Immature natural killer cell (primary cell): ENCODE measurements around the gene MAP3K6. TPM values are rescaled to one million over a fixed set of nuclear protein-coding genes. Genes with fewer than 3 reads are reported as not detected.
A peak's percentile ranks its signal among the peaks of the same experiment; 100 is the strongest.

Source experiments
- DNase-seq, 3 donors: peaks; one replicate each; pipeline ENCODE4 v3.0.0; 2022; ENCODE audit warnings: mixed read lengths in 1 of 3
- H3K27ac Mint-ChIP-seq, 6 donors: one replicate each; pipeline ENCODE4 v1.8.0; 2020; ENCODE audit warnings: mixed read lengths in 6 of 6, mild to moderate bottlenecking in 5 of 6, inconsistent platforms in 4 of 6, moderate library complexity in 3 of 6
- H3K27me3 Mint-ChIP-seq, 3 donors: one replicate each; pipeline ENCODE4 v1.8.0; 2020 to 2021; ENCODE audit warnings: low read depth in 3 of 3, mild to moderate bottlenecking in 3 of 3, mixed read lengths in 3 of 3, moderate library complexity in 3 of 3, inconsistent platforms in 1 of 3
- H3K36me3 Mint-ChIP-seq, 3 donors: one replicate each; pipeline ENCODE4 v1.8.0; 2020; ENCODE audit warnings: mixed read lengths in 3 of 3, inconsistent platforms in 2 of 3, mild to moderate bottlenecking in 2 of 3
- H3K4me1 Mint-ChIP-seq, 2 donors: one replicate each; pipeline ENCODE4 v1.8.0; 2020; ENCODE audit warnings: inconsistent platforms in 2 of 2, mild to moderate bottlenecking in 2 of 2, mixed read lengths in 2 of 2, moderate library complexity in 1 of 2
- H3K4me3 Mint-ChIP-seq, 5 donors: one replicate each; pipeline ENCODE4 v1.8.0; 2020; ENCODE audit warnings: mild to moderate bottlenecking in 5 of 5, mixed read lengths in 5 of 5, inconsistent platforms in 3 of 5, moderate library complexity in 3 of 5
- H3K9me3 Mint-ChIP-seq, 6 donors: one replicate each; pipeline ENCODE4 v1.8.0; 2020; ENCODE audit warnings: mild to moderate bottlenecking in 6 of 6, mixed read lengths in 6 of 6, inconsistent platforms in 4 of 6, moderate library complexity in 3 of 6
- polyA plus RNA-seq, 3 donors: library from polyadenylated mRNA; unstranded; fragments of 300-500 nt; fragmentation: Illumina TruSeq; gene quantifications; one replicate each; pipeline ENCODE4 v1.2.3, GENCODE V29; 2021

MAP3K6 gene
- polyA plus RNA-seq, 3 donors from 2014 or later = 2.0 to 5.1 (median 3.6) TPM

- peak; percentile 77 to 78 (median 78) for DNase-seq
- Mint-ChIP-seq H3K4me3 (peak within 1 kb of the TSS; percentile 96 to 100 (median 96)), H3K9me3 (no peaks in the 10 kb centered on the region), H3K4me1 (peaks cover 61 to 66% of the 10 kb centered on the region in 2 donors), H3K27ac (peak within 1 kb of the TSS; percentile 92 to 99 (median 95)), H3K36me3 (peaks cover 4 to 7% (median 5%) of the 10 kb centered on the region in 3 donors), H3K27me3 (peaks cover 5 to 12% (median 11%) of the 10 kb centered on the region in 3 donors)
Measured at GRCh38 chr1:27341525-27342252, 25.1 kb downstream of the MAP3K6 start, which contains the start of gene SYTL1. TSS of gene SYTL1 (plus strand) at chr1:27342022. CDS start at chr1:27345335, 3,313 bp downstream.

- H3K4me1 Mint-ChIP-seq = peaks cover 45 to 48% of the 10 kb centered on the region in 2 donors
- no peaks in the 10 kb centered on the region for H3K9me3 Mint-ChIP-seq
- no peak for DNase-seq
- peaks cover 5 to 12% (median 11%) of the 10 kb centered on the region in 3 donors for H3K27me3 Mint-ChIP-seq
- peak overlapping the region in 3 of 5 donors; percentile 36 to 50 (median 48) for H3K4me3 Mint-ChIP-seq
- H3K36me3 Mint-ChIP-seq = peaks cover 0 to 15% (median 3%) of the 10 kb centered on the region in 3 donors
- peak overlapping the region; percentile 67 to 97 (median 80) for H3K27ac Mint-ChIP-seq
Measured at GRCh38 chr1:27339213-27339612, 27.5 kb downstream of the MAP3K6 start.

- H3K27ac Mint-ChIP-seq = peak overlapping the region in 5 of 6 donors; percentile 61 to 97 (median 74)
- H3K4me1 Mint-ChIP-seq = peaks cover 42 to 45% of the 10 kb centered on the region in 2 donors
- H3K9me3 Mint-ChIP-seq = no peaks in the 10 kb centered on the region
- DNase-seq = no peak
- peaks cover 0 to 17% (median 5%) of the 10 kb centered on the region in 3 donors for H3K36me3 Mint-ChIP-seq
- H3K4me3 Mint-ChIP-seq = peak overlapping the region in 3 of 5 donors; percentile 36 to 50 (median 49)
- H3K27me3 Mint-ChIP-seq = peaks cover 5 to 12% (median 11%) of the 10 kb centered on the region in 3 donors
Measured at GRCh38 chr1:27338751-27339150, 28.0 kb downstream of the MAP3K6 start.

GRCh38 chr1:27336756-27337155 is 30.0 kb downstream of the MAP3K6 start:
- no peak for DNase-seq
- Mint-ChIP-seq H3K4me3 (no peak overlapping the region), H3K27ac (peak overlapping the region in 1 of 6 donors; percentile 37)

GRCh38 chr1:27335506-27336422 is 31.0 kb downstream of the MAP3K6 start:
- Mint-ChIP-seq H3K4me1 (peaks cover 45% of the 10 kb centered on the region in 2 donors), H3K36me3 (peaks cover 0 to 25% (median 9%) of the 10 kb centered on the region in 3 donors)

More at GRCh38 chr1:27336756-27337155, 30.0 kb downstream of the MAP3K6 start:
- Mint-ChIP-seq H3K27me3 (peaks cover 0 to 5% (median 3%) of the 10 kb centered on the region in 3 donors), H3K4me1 (peaks cover 45% of the 10 kb centered on the region in 2 donors), H3K36me3 (peaks cover 0 to 25% (median 9%) of the 10 kb centered on the region in 3 donors), H3K9me3 (no peaks in the 10 kb centered on the region)

GRCh38 chr1:27333717-27334279 is 33.0 kb downstream of the MAP3K6 start:
- no peak for DNase-seq
- peak overlapping the region in 2 of 6 donors; percentile 45 to 72 for H3K27ac Mint-ChIP-seq
- no peaks in the 10 kb centered on the region for H3K27me3 Mint-ChIP-seq
- peaks cover 0 to 25% (median 9%) of the 10 kb centered on the region in 3 donors for H3K36me3 Mint-ChIP-seq
- H3K4me3 Mint-ChIP-seq = no peak overlapping the region
- H3K4me1 Mint-ChIP-seq = peaks cover 40 to 42% of the 10 kb centered on the region in 2 donors
- no peaks in the 10 kb centered on the region for H3K9me3 Mint-ChIP-seq

More at GRCh38 chr1:27335506-27336422, 31.0 kb downstream of the MAP3K6 start:
- Mint-ChIP-seq H3K4me3 (no peak overlapping the region), H3K27me3 (peaks cover 0 to 5% (median 0%) of the 10 kb centered on the region in 3 donors), H3K9me3 (no peaks in the 10 kb centered on the region), H3K27ac (no peak overlapping the region)
- DNase-seq = no peak

- Mint-ChIP-seq H3K27me3 (peaks cover 0 to 1% (median 0%) of the 10 kb centered on the region in 3 donors), H3K36me3 (peaks cover 5 to 25% (median 9%) of the 10 kb centered on the region in 3 donors), H3K4me1 (peaks cover 47 to 52% of the 10 kb centered on the region in 2 donors), H3K9me3 (no peaks in the 10 kb centered on the region), H3K4me3 (peak overlapping the region in 2 of 5 donors; percentile 3 to 50), H3K27ac (peak overlapping the region; percentile 49 to 88 (median 74))
- peak; percentile 65 to 69 (median 68) for DNase-seq
Measured at GRCh38 chr1:27332536-27333281, 34.1 kb downstream of the MAP3K6 start.

- H3K27ac Mint-ChIP-seq = peak overlapping the region in 4 of 6 donors; percentile 63 to 88 (median 80)
- peak overlapping the region in 1 of 5 donors; percentile 36 for H3K4me3 Mint-ChIP-seq
- peaks cover 50 to 58% of the 10 kb centered on the region in 2 donors for H3K4me1 Mint-ChIP-seq
- no peak for DNase-seq
- H3K27me3 Mint-ChIP-seq = peaks cover 0 to 1% (median 0%) of the 10 kb centered on the region in 3 donors
- H3K36me3 Mint-ChIP-seq = peaks cover 6 to 25% (median 9%) of the 10 kb centered on the region in 3 donors
- H3K9me3 Mint-ChIP-seq = no peaks in the 10 kb centered on the region
Measured at GRCh38 chr1:27331922-27332321, 34.8 kb downstream of the MAP3K6 start.

- Mint-ChIP-seq H3K4me3 (no peak overlapping the region), H3K27ac (peak overlapping the region in 3 of 6 donors; percentile 55 to 77 (median 63)), H3K9me3 (no peaks in the 10 kb centered on the region), H3K4me1 (peaks cover 54 to 63% of the 10 kb centered on the region in 2 donors), H3K27me3 (peaks cover 0 to 1% (median 0%) of the 10 kb centered on the region in 3 donors), H3K36me3 (peaks cover 6 to 21% (median 9%) of the 10 kb centered on the region in 3 donors)
- no peak for DNase-seq
Measured at GRCh38 chr1:27331426-27331825, 35.3 kb downstream of the MAP3K6 start.

GRCh38 chr1:27330786-27331185 is 36.0 kb downstream of the MAP3K6 start:
- Mint-ChIP-seq H3K4me1 (peaks cover 60 to 69% of the 10 kb centered on the region in 2 donors), H3K27me3 (peaks cover 0 to 1% (median 0%) of the 10 kb centered on the region in 3 donors), H3K4me3 (no peak overlapping the region), H3K9me3 (no peaks in the 10 kb centered on the region), H3K27ac (peak overlapping the region in 4 of 6 donors; percentile 2 to 77 (median 44)), H3K36me3 (peaks cover 6 to 24% (median 9%) of the 10 kb centered on the region in 3 donors)
- DNase-seq = no peak

GRCh38 chr1:27327964-27328363 is 38.8 kb downstream of the MAP3K6 start:
- Mint-ChIP-seq H3K4me3 (no peak overlapping the region), H3K36me3 (peaks cover 2 to 19% (median 6%) of the 10 kb centered on the region in 3 donors), H3K27me3 (peaks cover 0 to 1% (median 0%) of the 10 kb centered on the region in 3 donors)

GRCh38 chr1:27325286-27325685 is 41.5 kb downstream of the MAP3K6 start:
- peaks cover 0 to 15% (median 6%) of the 10 kb centered on the region in 3 donors for H3K36me3 Mint-ChIP-seq
- H3K4me1 Mint-ChIP-seq = peaks cover 64 to 79% of the 10 kb centered on the region in 2 donors
- peaks cover 0 to 10% (median 5%) of the 10 kb centered on the region in 3 donors for H3K27me3 Mint-ChIP-seq
- H3K27ac Mint-ChIP-seq = peak overlapping the region in 2 of 6 donors; percentile 20 to 68
- peak overlapping the region in 1 of 5 donors; percentile 12 for H3K4me3 Mint-ChIP-seq
- H3K9me3 Mint-ChIP-seq = no peaks in the 10 kb centered on the region
- no peak for DNase-seq

More at GRCh38 chr1:27327964-27328363, 38.8 kb downstream of the MAP3K6 start:
- DNase-seq = no peak
- Mint-ChIP-seq H3K27ac (peak overlapping the region in 3 of 6 donors; percentile 16 to 74 (median 71)), H3K9me3 (no peaks in the 10 kb centered on the region), H3K4me1 (peaks cover 74 to 90% of the 10 kb centered on the region in 2 donors)
